Osteoblast (primary cell): ENCODE measurements around the gene MATN1. TPM values are rescaled to one million over a fixed set of nuclear protein-coding genes. Genes with fewer than 3 reads are reported as not detected.

ENCODE experiments used
- DNase-seq: peaks from one replicate; pipeline ENCODE4 v3.0.0; 2011; ENCODE audit warnings: low spot score, mixed read lengths; ENCODE audit not compliant: insufficient read length; ENCODE audit errors: missing footprints
- H2AFZ ChIP-seq: 2 replicates; pipeline ENCODE4 v1.6.0; 2011; ENCODE audit warnings: mild to moderate bottlenecking, low read length
- H3K27ac ChIP-seq: 2 replicates; pipeline ENCODE4 v1.5.1; 2011; ENCODE audit warnings: mild to moderate bottlenecking, low read depth, low read length, moderate library complexity
- H3K27me3 ChIP-seq: 2 replicates; pipeline ENCODE4 v1.6.0; 2012; ENCODE audit warnings: mild to moderate bottlenecking, control low read depth, inconsistent platforms, low read length, moderate library complexity; ENCODE audit not compliant: insufficient read depth
- H3K36me3 ChIP-seq: 2 replicates; pipeline ENCODE4 v1.5.1; 2011; ENCODE audit warnings: mild to moderate bottlenecking, low read length, control low read depth, moderate library complexity; ENCODE audit not compliant: insufficient read depth
- H3K4me1 ChIP-seq: 2 replicates; pipeline ENCODE4 v1.5.1; 2011; ENCODE audit warnings: mild to moderate bottlenecking, low read length, control low read depth, moderate library complexity; ENCODE audit not compliant: insufficient read depth
- H3K4me2 ChIP-seq: 2 replicates; pipeline ENCODE4 v1.6.0; 2011; ENCODE audit warnings: mild to moderate bottlenecking, low read length; ENCODE audit not compliant: insufficient read depth
- H3K4me3 ChIP-seq: fragments of 200-600 bp; sonication (generic); 3 replicates; pipeline ENCODE4 v1.5.1; 2012; ENCODE audit warnings: mild to moderate bottlenecking, low read length, inconsistent platforms; ENCODE audit not compliant: insufficient read depth
- H3K79me2 ChIP-seq: 2 replicates; pipeline ENCODE4 v1.6.0; 2012; ENCODE audit warnings: mild to moderate bottlenecking, low read length, control low read depth, inconsistent platforms; ENCODE audit not compliant: insufficient read depth
- H3K9me3 ChIP-seq: 2 replicates; pipeline ENCODE4 v1.5.1; 2011; ENCODE audit warnings: low read depth, low read length, control low read depth
- H4K20me1 ChIP-seq: 2 replicates; pipeline ENCODE4 v1.6.0; 2012; ENCODE audit warnings: mild to moderate bottlenecking, low read length, control low read depth; ENCODE audit not compliant: insufficient read depth
- total RNA-seq: library from RNA; depleted of rRNA; stranded (reverse); fragments of >200 nt; gene quantifications from 2 replicates; pipeline ENCODE4 v1.2.3, GENCODE V29; 2012
- TF ChIP-seq, protein P1 (sequence below): IDR thresholded peaks from 2 replicates; pipeline ENCODE4 v1.5.1; 2011; ENCODE audit warnings: mild to moderate bottlenecking, low read depth, low read length, moderate library complexity; ENCODE audit errors: extremely low read depth

The MATN1 gene
- total RNA-seq, 1 donor, result not detected

DNA sequence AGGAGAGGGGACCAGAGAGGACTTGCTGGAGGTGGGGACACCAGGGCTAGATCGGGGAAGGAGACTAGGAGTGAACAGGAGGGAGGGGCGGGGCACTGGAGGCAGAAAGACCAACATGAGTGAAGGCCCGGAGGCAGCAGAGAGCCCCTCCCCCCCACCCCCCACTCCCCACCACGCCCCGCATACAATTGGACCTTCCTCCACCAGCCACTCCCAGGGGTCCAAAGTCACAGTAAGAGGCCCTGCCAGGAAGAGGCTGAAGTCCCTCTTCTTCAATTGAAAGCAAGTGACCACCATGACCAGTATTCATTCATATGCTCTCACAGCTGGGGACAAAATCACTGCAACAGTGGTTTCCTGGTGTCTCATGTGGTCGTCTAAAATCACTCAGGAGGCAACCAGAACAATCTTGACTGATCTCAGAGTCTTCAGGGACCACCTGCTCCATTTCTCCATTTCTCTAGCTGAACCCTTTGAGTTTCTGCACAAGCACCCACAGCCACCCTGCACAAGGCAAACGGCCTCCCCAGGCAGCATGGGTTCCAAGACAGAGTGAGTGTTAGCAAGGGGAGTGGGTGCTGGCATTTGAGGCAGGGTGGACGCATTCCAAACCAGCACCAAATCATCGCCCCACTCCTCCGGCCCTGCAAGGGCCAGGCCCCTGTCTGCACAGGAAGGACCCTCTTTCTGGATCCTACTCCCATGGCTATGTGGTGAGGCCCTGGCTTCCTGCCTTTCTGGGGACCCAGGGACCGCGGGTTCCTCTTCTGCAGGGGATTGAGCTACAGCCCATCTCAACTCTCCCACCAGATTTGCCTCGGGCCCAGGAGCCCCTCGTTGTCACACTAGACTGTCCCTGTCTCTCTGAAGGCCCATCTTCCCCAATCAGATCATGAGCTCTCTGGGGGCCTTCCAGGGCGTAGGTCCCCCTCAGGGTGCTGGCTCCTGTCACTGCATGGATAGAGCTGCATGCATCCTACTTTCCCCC, 17.2 kb upstream of the MATN1 start:
- peak; percentile 56 for DNase-seq
- Histone ChIP-seq H3K4me3 (no peak overlapping the region), H3K9me3 (no peaks in the 10 kb centered on the region), H3K4me2 (no peak overlapping the region), H3K79me2 (no peaks in the 10 kb centered on the region), H2AFZ (no peak overlapping the region), H3K36me3 (no peaks in the 10 kb centered on the region), H3K4me1 (no peaks in the 10 kb centered on the region), H4K20me1 (no peaks in the 10 kb centered on the region), H3K27ac (no peak overlapping the region), H3K27me3 (peaks cover 9% of the 10 kb centered on the region)
- TF ChIP-seq, protein P1, sequence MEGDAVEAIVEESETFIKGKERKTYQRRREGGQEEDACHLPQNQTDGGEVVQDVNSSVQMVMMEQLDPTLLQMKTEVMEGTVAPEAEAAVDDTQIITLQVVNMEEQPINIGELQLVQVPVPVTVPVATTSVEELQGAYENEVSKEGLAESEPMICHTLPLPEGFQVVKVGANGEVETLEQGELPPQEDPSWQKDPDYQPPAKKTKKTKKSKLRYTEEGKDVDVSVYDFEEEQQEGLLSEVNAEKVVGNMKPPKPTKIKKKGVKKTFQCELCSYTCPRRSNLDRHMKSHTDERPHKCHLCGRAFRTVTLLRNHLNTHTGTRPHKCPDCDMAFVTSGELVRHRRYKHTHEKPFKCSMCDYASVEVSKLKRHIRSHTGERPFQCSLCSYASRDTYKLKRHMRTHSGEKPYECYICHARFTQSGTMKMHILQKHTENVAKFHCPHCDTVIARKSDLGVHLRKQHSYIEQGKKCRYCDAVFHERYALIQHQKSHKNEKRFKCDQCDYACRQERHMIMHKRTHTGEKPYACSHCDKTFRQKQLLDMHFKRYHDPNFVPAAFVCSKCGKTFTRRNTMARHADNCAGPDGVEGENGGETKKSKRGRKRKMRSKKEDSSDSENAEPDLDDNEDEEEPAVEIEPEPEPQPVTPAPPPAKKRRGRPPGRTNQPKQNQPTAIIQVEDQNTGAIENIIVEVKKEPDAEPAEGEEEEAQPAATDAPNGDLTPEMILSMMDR, result no peak

DNA sequence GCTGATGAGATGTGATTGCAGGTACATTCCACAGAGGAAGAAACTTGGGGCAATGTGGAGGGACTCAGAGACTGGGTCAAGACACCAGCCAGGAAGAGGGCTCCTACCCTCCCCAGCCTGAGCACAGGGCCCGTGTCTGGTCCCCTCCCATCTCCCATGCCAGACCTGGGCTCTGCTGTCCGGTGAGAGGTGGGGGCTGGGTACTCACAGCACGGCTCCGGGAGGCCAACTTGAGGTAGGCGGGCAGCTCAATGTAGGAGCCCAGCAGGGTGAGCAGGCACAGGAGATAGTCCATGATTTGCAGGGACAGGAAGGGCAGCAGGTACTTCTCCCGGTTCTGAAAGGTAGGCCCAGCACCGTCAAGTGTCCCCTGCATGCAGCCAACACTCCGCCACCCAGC, 16.2 kb upstream of the MATN1 start:
- no peak overlapping the region for H3K4me3 ChIP-seq
- H3K27ac ChIP-seq, result no peak overlapping the region
- H3K4me2 ChIP-seq, result no peak overlapping the region
- no peaks in the 10 kb centered on the region for H3K4me1 ChIP-seq
- H4K20me1 ChIP-seq, result no peaks in the 10 kb centered on the region
- peaks cover 9% of the 10 kb centered on the region for H3K27me3 ChIP-seq
- no peak overlapping the region for H2AFZ ChIP-seq
- no peaks in the 10 kb centered on the region for H3K36me3 ChIP-seq
- no peaks in the 10 kb centered on the region for H3K79me2 ChIP-seq
- peak; percentile 52 for DNase-seq
- no peaks in the 10 kb centered on the region for H3K9me3 ChIP-seq
- TF ChIP-seq, protein P1, result no peak

DNA sequence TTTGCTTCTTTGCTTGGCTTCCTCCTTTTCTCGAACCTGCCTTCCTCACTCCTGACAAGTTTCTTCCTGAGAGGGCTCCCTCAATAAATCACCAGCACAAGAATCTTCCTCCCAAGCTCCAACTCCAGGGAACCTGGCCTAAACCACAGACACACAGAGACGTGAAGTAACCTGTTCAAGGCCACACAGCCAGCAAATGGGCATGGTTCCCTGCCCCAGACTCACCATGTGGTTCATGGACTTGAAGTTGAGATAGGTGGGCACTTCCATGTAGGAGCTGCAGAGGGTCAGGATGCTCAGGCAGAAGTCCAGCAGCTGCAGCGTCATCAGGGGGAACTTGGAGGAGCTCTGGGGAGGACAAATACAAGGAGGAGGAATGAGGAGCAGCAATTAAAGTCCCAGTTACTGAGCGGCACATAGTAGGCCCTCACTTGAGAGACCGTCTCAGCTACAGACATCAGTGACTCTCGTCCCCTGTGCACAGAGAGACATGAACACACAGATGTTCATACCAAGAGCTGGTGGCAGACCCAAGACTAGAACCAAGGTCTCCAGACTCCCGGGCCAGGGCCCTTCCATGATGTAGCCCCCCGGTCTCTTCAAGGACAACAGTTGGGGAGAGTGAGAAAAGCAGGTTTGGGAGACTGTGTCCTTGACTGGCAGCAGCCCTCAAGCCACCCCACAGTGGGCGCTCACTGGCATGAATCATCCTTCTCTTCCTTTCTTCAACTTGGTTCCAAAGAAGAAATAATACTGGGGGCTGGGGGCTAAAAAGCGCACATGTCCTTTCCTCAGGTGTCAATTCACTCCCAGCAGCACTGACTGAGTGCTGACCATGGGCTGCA, 15.6 kb upstream of the MATN1 start:
- Histone ChIP-seq H3K4me2 (no peak overlapping the region), H2AFZ (no peak overlapping the region), H3K79me2 (no peaks in the 10 kb centered on the region), H3K9me3 (no peaks in the 10 kb centered on the region), H3K4me3 (no peak overlapping the region), H3K27ac (no peak overlapping the region), H3K36me3 (no peaks in the 10 kb centered on the region), H3K4me1 (no peaks in the 10 kb centered on the region), H4K20me1 (no peaks in the 10 kb centered on the region), H3K27me3 (peaks cover 5% of the 10 kb centered on the region)
- peak; percentile 58 for DNase-seq
- TF ChIP-seq, protein P1, result no peak
